GM18870 (cell line): Measurements from ENCODE around the gene AKT2.

Source experiments
- ATAC-seq: cut with Tn5 transposase; IDR thresholded peaks from one replicate; pipeline ENCODE4 v1.9.1; 2021; ENCODE audit warnings: moderate library complexity; ENCODE audit not compliant: unreplicated experiment

AKT2 gene

GRCh38 chr19:40255619-40256166 is 29.5 kb downstream of the AKT2 start:
- ATAC-seq: no peak

GRCh38 chr19:40254714-40255418 is 30.3 kb downstream of the AKT2 start:
- ATAC-seq: no peak

DNA sequence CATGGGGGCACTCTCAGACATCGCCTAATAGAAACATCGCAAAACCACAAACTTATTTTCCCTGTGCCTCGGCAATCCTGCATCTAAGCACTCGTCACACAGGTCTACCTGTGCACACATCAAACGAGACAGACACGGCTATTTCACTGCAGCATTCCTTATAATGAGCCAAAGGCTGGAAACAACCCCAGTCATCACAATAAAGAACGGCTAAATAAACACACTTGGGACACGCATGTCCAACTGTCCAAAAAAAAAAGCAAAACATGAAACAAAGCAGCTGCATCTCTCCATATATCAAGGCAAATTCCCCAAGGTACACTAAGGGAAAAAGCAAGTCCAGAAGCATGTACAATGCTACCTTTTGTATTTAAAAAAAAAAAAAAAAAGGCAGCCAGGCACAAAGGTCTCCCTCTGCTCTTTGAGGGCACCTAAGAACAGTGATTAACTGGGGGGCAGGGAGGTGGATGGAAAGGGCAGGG is 31.5 kb downstream of the AKT2 start:
- no peak for ATAC-seq

DNA sequence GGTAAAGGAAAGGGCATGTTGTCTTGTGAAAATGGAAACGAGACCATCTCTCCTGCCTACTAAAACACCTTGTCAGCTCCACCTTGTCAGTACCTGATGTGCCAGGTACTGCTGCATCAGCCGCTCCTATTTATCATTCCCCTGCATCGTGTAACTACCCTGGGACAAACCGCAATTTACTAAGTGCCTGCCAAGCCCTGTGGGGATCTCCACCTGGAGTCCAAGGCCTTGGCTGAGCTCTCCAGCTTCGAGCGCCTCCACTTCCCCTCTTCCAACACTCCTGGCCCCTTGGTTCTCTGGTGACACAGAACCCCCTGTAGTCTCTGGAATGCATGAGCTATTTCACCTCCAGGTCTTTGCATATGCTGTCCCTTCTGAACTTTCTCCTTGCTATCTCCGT is 32.8 kb downstream of the AKT2 start:
- no peak for ATAC-seq

DNA sequence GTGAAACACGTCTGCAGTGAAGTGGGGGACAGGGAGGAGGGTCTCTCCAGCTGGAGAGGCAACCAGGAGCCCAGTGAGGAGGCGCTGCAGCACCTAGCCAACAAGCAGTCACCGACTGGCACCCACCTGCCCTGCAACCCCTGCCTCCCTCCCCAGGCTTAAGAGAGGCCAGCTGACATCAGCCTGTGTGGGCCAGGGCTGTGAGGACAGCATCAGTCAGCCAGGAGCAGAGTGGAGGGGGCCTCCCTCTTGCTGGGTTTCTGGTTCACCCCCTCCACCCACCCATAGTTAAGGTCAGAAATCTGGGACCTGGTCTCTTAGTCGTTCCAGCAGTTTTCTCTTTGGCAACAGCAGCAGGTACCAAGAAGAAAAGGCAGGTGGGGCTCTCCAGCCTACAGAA is 33.2 kb downstream of the AKT2 start:
- ATAC-seq: no peak

DNA sequence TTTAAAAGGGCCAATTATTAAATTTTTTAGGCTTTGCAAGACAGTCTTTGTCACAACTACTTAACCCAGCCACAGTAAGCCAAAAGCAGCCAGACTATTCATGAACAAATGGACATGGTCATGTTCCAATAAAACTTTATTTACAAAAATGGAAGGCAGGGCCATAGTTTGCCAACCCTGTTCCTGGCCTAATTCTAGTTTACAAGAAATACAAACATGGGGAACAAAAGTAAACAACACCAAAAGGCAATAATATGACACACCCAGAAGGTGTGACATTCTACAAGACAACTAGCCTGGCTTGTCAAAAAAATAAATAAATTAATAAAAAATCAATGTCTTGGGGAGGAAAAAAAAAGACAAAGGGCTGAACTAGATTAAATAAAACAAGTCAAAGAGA is 33.9 kb downstream of the AKT2 start:
- ATAC-seq: no peak

DNA sequence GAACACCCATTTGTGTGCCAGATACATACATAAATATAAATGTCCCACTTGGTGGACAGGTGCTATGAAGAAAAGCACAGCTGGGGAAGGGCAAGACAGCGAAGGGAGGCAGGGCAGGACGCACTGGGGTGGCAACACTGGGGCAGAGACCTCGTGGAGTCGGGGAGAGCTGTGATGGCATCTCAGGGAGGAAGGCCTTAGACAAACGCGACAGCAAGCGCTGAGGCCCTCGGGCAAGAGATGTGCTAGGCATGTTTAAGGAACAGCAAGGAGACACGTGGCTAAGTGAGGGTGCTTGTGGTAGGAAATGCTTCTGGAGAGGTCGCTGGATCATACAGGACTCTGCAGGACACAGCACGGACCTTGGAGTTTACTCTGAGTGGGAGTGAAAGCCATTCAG is 35.4 kb downstream of the AKT2 start:
- no peak for ATAC-seq

- no peak for ATAC-seq
These were observed 35.9 kb downstream of the AKT2 start for GRCh38 chr19:40249201-40249600.

GRCh38 chr19:40247735-40248262 is 37.3 kb downstream of the AKT2 start:
- no peak for ATAC-seq

DNA sequence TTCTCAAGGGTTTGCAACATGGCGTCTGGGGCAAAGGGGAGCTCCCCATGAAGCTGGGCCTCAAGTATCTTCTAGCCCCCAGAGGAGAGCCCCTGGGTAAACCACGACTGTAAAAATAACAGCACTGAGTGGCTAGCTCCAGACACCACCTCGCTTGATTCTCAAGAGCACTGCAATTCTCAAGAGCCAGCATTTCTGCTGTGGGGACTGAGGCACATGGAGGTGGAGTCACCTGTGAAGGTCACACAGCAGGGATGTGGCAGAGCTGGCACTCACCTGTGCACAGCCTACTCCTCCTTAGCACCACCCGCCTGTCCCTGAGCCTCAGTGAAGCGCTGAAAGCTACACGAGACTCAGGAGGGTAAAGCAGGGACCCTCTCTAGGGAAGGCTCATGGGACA is 38.0 kb downstream of the AKT2 start:
- ATAC-seq: no peak

- no peak for ATAC-seq
These were observed 38.7 kb downstream of the AKT2 start for GRCh38 chr19:40246292-40247073.

DNA sequence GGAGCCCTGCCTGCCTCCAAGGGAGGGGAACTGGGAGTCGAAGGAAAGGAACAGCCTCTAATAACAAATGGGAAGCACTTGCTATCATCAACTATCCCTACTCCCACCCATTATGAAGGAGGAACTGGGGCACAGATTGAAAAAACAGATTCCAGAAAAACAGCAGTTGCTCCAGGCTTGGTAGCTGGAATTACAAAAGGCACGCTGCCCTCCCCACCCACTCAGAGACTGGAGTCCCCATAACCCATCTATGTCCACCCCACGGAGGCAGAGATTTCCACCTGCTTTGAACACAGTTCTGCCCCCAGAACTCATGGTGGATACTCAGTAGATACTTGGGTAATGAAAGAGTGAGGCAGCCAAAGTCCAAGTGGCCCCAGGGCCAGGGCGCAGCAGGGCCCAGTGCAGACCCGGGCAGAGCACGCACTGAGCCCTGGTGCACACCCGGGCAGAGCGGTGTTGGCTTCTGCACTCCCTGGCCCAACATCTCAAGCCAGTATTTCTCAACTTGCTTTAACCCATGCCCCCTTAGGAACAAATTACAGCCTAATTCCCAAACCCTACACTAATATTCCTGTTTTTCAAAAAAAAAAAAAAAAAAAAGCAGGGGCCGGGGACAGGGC is 39.5 kb downstream of the AKT2 start:
- no peak for ATAC-seq

- ATAC-seq: no peak
These were observed 40.4 kb downstream of the AKT2 start for GRCh38 chr19:40244579-40245317.

DNA sequence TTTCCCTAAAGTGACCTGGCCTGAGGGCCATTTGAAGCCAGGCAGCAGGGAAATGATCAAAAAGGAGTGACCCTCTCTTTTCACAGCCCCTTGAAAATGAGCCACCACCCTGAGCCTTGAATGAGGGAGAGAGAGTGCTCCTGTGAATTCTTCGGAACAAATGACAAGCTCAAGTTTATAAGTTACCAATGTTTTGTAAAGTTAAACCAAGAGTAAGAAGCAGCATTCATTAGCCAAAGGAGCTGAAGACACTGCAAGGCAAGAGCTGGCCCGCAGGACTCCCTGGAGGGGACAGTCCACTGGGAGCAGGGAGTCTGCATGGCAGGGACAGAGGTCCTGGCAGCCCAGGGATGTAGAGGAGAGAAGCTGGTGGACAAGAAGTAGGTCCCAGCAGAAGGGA is 42.0 kb downstream of the AKT2 start:
- ATAC-seq: no peak

GRCh38 chr19:40242480-40242879 is 42.7 kb downstream of the AKT2 start:
- no peak for ATAC-seq

DNA sequence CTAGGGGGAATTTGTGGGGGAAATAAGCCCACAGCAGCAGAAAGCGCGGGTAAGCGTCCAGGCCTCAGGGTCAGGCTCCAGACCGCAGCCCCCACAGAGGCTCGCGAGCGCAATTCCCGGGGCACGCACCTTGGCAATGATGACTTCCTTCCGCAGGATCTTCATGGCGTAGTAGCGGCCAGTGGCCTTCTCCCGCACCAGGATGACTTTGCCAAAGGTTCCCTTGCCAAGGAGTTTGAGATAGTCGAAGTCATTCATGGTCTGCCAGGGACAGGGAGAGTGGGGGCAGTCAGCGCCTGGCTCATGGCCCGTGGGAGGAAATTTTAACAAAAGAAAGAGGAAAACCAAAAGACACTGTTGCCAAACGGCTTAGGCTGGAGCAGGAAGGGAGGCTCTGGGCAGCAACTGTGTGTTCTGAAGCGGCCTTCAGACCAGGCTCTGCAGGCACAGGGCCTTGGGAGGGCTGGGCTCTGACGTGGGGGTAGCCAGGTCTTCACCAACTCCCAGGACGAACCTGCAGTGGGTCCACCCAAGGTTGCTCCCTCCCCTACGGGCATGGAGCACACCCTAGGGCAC is 43.2 kb downstream of the AKT2 start:
- ATAC-seq: no peak

GRCh38 chr19:40241125-40241808 is 43.9 kb downstream of the AKT2 start:
- no peak for ATAC-seq

DNA sequence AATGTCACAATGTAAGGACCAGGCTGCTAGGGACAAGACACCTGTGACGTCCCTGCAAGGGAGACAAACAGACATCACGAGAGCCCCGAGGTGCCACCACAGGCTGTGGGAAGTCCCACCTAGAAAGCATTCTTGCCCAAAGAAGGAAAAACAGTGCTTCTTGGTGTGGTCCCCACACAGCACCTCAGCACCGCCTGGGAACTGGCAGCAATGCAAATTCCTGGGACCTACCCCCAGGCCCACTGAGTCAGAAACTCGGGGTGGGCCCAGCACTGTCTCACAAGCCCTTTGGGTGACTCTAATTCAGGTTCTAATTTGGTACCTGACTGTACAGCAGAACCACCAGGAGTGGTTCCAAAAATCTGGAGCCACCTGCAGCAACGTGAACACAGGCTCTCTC is 44.8 kb downstream of the AKT2 start:
- ATAC-seq: no peak

- ATAC-seq: no peak
These were observed 45.5 kb downstream of the AKT2 start for GRCh38 chr19:40239415-40240226.
